GM12892 (cell line): ENCODE measurements around the gene ATP11A.

Source experiments
- POLR2A ChIP-seq: IDR thresholded peaks from 2 replicates; pipeline ENCODE4 v1.6.1; 2011; ENCODE audit warnings: low read depth, low read length, control low read depth
- TAF1 ChIP-seq: IDR thresholded peaks from 2 replicates; pipeline ENCODE4 v1.6.1; 2011; ENCODE audit warnings: low read depth, mild to moderate bottlenecking, control low read depth, low read length, borderline replicate concordance

DNA sequence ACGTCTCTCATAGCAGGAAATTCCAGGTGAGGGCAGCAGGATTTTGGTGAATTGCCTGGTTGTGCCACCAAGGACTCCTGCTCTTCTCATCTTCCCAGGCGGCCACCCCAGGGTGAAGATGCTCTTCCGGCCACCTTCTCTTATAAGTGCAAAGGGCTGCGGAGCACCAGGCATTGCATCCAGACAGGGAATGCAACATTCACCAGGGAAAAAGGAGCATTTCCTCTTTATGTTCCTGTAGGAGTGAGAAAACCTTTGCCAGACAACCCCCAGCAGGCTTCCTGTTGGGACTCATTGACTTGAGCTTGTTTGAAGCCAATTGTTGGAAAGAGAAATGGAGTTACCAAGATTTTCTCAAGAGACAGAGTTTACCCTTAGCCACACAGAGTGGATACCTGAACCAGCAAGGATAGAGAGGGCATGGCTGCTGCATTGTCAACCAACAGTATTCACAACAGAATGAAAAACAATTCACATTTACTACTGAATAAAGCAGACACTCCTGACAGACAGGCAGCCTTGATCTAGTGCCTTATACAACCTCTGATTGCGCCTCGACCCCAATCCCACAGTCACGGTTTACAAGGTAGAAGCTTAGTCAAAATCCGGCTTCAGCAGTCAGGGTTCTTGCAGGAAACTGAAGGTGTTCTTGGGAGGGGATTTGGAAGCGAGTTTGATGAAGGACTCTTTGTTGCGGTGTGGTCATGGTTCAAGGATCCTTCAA lies 1.8 kb upstream of the ATP11A start:
- TF ChIP-seq POLR2A, result no peak
- no peak for TF ChIP-seq TAF1
